ENCODE data around the gene TPP1.

The TPP1 gene

GRCh38 chr11:6611092-6611962 is 7.9 kb downstream of the TPP1 start:
- no peak for DNase-seq (ENCODE audit: low read depth)

GRCh38 chr11:6610591-6610990 is 8.6 kb downstream of the TPP1 start:
- DNase-seq (ENCODE audit: low read depth) = no peak

- no peak for DNase-seq (ENCODE audit: low read depth)
These were observed 9.7 kb downstream of the TPP1 start for GRCh38 chr11:6609502-6610015.

GRCh38 chr11:6608726-6609501 is 10.3 kb downstream of the TPP1 start:
- no peak for DNase-seq (ENCODE audit: low read depth)

- DNase-seq (ENCODE audit: low read depth) = no peak
These were observed 11.2 kb downstream of the TPP1 start for GRCh38 chr11:6608011-6608410.

GRCh38 chr11:6607190-6607795 is 11.9 kb downstream of the TPP1 start:
- DNase-seq (ENCODE audit: low read depth) = no peak

GRCh38 chr11:6606471-6607189 is 12.6 kb downstream of the TPP1 start:
- DNase-seq (ENCODE audit: low read depth) = peak; percentile 50

- DNase-seq (ENCODE audit: low read depth) = no peak
These were observed 14.4 kb downstream of the TPP1 start for GRCh38 chr11:6604790-6605189.

GRCh38 chr11:6604081-6604626 is 15.1 kb downstream of the TPP1 start:
- DNase-seq (ENCODE audit: low read depth) = no peak

GRCh38 chr11:6603287-6604080 is 15.7 kb downstream of the TPP1 start, which contains the start of the genes ILK and RRP8:
Gene ILK (plus strand): TSS chr11:6603774. CDS start chr11:6604272, 498 bp downstream.
Gene RRP8 (minus strand): TSS chr11:6603616. CDS start chr11:6603502, 114 bp downstream.
- DNase-seq (ENCODE audit: low read depth) = peak; percentile 82

GRCh38 chr11:6602096-6602940 is 16.9 kb downstream of the TPP1 start:
- DNase-seq (ENCODE audit: low read depth) = no peak

- no peak for DNase-seq (ENCODE audit: low read depth)
These were observed 18.2 kb downstream of the TPP1 start for GRCh38 chr11:6601041-6601461.

GRCh38 chr11:6599881-6600390 is 19.3 kb downstream of the TPP1 start:
- no peak for DNase-seq (ENCODE audit: low read depth)

- DNase-seq (ENCODE audit: low read depth) = no peak
These were observed 19.8 kb downstream of the TPP1 start for GRCh38 chr11:6599449-6599848.

- DNase-seq (ENCODE audit: low read depth) = no peak
These were observed 20.7 kb downstream of the TPP1 start for GRCh38 chr11:6598555-6598954.

GRCh38 chr11:6596239-6596877 is 22.9 kb downstream of the TPP1 start:
- DNase-seq (ENCODE audit: low read depth) = no peak

- DNase-seq (ENCODE audit: low read depth) = no peak
These were observed 25.0 kb downstream of the TPP1 start for GRCh38 chr11:6594142-6594768.

GRCh38 chr11:6588018-6588417 is 31.2 kb downstream of the TPP1 start:
- DNase-seq (ENCODE audit: low read depth) = no peak
